ENCODE data around the gene LYPD6B.

Gene LYPD6B

DNA sequence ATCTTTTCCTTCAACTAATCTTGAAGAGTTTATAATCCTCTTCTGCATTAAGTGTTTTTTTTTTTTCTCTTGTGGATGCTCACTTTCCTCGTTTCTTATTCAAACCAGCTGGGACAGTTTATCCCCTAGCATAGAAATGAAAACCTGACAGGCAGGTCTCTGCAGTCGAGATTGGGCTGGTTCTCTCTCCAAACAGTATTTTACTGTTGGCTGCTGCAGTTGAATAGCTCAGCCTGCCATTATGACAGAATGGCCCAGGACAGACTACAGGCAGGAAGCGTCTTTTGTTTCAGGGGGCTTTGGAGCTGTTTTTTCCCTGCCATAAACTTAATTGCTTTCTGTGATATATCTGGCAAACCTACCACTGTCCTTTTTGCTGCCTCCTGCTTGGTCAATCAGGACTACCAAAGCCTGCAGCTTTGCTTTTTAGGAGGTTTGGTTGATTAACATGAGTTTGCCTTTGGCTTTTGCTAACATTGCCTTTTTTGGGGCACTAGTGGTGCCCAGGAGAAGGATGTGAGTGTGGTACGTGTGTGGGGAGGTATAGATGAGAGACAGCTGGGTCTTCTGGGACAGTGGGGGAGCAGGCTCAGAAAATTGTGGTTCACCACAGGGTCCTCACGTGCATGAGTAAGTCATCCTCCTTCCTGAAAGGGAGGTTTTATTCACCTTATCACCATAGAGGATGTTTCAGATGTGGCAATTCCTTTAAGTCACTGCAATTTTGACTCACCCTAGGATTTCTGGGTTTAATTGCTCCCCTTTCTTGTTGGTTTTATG is 128.7 kb downstream of the LYPD6B start:
- DNase-seq = peak; percentile 55

DNA sequence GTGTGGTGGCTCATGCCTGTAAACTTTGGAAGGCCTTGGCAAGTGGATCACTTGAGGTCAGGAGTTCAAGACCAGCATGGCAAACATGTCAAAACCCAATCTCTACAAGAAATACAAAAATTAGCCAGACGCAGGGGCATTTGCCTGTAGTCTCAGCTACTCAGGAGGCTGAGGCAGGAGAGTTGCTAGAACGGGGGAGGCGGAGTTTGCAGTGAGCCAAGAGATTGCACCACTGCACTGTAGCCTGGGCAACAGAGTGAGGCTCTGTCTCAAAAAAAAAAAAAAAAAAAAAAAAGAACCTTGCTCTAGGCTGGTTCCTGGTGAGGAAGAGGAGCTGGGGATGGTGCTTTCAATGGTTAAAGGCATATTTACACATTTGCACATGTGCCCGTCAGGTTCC is 129.4 kb downstream of the LYPD6B start:
- peak; percentile 6 for DNase-seq

DNA sequence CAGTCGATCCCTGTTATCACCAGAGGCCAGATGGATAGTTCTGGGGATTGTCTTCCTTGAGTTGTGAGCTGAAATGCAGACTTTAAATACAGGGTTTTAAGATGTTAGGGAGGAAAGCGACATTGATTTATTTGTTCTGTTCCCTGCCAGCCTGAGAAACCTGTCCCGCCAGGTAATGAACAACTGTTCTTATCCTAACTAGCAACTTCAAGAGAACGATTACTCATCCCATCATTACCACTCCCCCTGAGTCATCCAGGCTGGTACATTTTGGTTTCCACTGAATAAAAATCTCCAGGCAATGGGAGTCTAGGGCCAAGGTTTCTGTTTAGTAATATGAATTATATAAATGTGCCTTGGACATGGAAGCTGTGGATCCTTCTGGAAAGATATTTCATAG is 131.2 kb downstream of the LYPD6B start:
- DNase-seq = peak; percentile 80

DNA sequence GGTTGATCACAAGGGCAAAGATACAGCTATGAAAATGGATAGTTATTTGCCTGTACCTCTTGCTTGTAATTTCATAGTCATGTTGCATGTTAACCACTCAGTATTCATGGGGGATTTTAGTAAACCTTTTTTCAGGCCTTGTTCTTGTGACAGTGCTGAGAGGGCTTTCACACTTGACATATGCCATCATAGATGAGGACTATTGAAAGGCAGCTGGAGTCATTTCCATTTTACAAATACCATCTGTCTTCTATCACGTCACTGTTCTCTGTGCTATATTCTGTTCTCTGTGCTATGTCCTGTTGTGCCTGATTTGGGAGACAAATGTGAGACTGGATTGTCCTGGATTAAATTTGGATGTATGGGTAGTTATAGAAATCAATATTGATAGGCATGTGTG is 131.7 kb downstream of the LYPD6B start:
- DNase-seq = no peak

DNA sequence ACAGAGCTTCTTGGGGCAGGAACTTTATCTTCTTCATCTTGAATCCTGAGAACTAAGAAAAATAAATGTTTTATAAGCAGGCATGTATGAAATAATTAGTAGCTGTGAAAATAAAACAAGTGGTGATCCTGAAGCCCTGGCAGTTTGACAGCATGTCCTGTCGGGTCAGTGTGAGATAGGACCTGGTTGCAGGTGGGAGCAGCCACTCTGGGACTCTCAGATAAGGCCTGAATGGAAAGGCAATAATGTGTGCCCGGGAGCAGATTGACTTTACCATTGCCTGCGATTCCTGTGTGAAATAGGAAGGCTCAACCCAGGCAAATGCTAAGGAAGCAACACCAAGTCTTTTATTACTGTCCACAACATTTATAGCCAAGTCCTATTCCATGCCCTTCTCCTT is 132.4 kb downstream of the LYPD6B start:
- DNase-seq = no peak

DNA sequence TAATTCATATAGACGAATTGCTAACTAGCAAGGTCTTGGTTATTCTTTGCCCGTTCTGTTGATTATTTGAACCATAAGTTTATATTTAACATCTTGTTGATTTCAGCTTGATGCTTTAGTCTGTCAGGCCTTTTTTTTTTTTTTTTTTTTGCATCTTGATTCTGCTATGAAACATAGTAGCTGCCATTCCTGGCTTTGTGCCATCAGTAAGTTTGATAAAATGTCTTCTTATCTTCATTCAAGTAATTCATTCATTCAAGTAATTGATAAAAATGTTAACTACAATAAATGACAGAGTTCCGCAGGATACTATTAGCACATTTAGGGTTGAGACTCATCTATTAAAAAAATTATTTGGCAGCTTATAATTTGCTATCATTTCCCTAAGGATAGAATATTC is 134.7 kb downstream of the LYPD6B start:
- no peak for DNase-seq

DNA sequence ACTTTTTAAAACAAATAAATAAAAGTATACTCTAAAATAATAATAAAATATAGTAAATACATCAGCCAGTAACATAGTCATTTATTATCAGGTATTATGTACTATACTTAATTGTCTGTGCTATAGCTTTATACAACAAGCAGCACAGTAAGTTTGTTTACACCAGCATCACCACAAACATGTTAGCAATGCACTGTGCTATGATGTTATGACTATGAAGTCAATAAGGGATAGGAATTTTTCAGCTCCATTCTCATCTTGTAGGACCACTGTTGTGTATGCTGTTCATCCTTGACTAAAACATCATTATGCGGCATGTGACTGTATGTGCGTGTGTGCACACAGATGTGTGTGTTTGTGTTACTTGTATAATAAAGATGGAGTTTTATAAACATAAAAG is 137.5 kb downstream of the LYPD6B start:
- no peak for DNase-seq

DNA sequence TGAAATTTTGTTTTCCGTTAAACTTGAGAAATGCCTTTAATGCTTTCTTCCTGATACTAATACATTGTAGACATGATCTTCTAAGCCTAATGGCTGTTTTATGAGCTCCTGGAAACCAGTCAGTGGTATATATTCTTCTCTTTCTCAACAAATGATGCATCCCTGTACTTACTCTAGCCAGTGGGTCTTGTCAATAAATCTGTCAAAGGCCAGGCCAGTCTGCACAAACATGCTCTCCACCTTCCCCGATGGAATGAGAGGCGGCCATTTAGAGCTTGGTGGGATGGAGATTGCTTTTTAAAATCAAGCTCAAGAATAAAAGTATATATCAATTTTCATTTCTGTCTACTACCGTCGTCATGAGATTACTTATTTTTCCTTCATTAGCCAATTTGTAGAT is 140.1 kb downstream of the LYPD6B start:
- no peak for DNase-seq

DNA sequence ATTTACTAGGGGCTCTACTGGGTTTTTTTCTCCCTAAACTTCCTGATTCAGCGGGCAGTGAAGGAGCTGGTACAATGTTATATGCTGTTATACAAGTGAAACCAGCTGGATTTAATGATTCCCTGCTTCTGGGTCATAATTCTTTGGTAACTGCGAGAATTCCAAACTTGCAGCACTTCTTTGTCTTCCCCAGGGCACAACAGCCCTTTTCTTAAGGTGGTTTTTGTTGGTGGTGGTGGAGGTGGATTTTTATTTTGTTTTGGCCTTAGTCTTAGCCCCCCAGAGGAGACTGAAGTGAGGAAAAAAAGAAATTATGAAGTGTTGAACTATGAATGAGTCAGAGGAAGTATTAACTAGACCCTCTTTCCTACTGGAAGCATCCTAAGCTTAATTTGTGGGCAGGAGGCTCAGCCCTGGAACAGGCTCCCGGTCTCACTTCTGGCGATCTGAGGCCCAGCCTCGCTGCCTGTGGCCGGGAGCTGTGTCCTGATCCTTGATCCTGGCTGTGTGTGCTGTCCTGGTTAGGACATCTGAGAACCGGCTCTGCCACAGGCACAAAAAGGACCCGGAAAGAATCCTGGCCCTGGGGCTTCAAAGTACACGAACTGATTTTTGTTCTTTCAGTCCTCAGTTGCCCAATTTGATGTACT is 141.9 kb downstream of the LYPD6B start:
- no peak for DNase-seq

DNA sequence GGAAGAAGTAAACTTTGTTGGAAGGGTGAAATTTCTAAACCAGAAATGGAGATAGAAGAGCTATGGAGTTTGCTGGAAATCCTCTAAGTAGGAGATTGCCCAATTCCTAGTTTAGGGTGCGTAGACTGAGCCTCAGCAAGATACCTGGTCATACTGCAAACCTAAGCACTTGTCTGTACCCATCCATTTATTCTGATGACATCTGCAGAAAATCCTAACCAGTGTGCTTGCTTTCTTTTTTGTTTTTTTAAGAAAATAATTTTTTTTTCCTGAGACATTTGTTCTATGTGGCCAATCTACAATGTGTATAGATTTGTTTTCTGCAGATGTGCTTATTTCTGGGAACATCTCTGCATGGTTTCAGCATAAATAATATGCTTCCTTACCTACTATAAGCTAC is 144.7 kb downstream of the LYPD6B start:
- no peak for DNase-seq

DNA sequence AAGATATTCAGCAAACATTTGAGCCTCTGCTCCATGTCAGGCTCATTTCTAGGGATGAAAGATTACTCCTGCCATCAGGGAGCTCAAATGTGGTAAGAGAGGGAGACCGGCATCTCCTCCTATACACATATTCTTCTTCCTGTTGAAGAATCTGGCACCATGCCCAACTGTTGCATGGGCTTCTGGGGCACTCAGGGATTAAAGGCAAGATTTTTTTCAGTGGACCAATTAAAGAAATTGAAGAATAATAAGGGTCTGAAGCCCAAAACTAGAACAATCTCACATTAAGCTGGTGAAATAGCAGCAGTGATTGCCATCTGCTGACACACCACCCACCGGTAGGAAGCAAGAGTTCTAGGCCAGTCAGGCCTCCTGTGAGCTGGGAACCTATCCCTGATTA is 146.5 kb downstream of the LYPD6B start:
- DNase-seq = no peak

DNA sequence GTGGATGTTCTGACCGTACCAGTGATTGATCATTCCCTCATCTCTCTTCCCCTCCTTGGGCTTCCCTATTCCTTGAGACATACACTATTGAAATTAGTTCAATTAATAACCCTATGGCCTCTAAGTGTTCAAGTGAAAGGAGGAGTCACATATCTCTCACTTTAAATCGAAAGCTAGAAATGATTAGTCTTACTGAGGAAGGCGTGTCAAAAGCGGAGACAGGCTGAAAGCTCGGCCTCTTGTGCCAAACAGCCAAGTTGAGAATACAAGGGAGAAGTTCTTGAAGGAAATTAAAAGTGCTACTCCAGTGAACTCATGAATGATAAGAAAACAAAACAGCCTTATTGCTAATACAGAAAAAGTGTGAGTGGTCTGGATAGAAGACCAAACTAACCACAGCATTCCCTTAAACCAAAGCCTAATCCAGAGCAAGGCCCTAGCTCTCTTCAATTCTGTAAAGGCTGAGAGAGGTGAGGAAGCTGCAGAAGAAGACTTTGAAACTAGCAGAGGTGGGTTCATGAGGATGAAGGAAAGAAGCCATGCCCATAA is 147.5 kb downstream of the LYPD6B start:
- DNase-seq = no peak

DNA sequence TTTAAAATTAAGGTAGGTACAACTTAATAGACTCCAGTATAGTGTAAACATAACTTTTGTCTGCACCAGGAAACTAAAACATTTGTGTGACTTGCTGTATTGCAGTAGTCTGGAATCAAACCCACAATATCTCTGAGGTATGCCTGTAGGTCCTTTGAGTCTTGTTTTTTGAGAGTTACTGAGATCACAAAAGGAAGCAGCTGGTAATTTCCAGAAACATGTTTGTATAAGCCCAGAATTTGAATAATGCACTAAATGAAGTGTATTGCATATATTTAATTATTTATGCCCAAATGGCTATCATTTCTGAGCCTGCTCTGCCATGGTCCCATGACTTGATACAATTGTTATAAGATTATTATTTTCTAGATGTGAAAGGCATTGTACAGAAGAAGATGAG is 148.6 kb downstream of the LYPD6B start:
- DNase-seq = no peak

DNA sequence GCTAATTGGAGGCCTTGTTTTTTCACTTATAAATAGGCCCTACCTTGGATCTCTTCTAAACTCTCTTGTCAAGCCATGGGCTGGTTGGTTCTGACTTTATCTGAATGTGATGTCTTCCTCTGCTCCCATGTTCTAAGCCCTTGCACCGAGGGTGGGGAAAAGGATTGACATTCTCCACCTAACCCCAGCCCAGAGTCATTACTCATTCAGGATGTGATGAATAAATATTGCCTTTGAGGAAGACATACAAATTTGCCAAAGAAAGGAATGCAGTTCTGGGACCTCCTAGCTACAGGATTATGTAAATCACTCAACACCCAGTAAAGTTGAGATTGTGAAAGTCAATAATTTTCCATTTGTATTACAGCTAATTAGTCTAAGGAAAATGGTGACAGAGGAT is 149.8 kb downstream of the LYPD6B start:
- no peak for DNase-seq

DNA sequence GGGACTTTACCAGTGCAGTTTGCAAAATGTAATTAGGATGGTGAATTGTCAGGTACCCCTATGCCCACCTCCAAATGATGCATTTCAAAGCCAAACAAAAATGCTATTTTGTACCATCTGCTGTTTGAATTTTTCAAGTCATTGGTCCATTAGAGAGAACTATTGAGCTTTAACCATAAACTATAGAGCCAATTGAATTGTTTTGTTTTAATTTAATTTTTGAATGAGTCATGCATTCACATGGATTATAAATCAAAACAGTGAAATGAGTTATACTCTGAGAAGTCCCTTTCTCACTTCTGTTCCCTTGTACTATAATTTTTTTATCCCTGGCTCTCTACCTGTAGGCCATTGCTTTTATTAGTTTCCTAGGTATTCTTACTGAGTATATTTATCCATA is 151.3 kb downstream of the LYPD6B start:
- DNase-seq = no peak

DNA sequence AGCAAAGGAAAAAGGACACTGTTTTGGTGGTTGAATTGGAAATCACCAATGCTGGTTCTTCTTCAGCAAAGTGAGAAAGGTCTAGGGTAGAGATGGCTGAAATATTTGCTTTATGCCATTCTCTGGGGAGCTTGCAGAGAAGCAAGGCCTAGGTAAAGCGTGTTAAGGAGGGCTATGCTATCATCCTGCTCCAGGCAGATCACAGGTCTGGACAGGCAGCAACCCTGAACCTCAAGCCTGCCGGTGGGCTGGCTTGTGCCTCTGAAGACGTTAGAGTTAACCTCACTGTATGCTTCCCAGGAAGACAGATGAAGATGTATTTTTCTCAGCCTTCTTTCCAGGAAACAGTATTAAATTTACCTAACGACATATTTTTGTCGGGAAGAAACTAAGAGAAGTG is 153.4 kb downstream of the LYPD6B start:
- DNase-seq = no peak

DNA sequence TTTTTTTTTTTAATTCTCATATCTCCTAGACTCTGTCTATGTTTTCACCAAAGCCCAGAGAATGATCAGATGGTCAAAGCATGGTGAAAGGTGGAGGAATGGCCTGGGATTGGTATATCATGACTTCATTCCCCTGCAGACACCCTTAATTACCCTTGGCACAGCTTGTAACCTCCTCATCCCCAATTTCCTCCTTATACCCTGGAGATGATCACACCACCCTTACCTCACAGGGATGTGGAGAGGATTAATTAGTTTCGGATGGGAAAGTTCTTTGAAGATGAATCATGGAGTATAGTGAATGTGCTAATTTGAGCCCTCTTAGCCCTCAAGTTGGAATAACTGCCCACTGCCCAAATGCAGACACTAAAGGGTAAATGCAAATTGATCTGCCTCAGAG is 153.9 kb downstream of the LYPD6B start:
- DNase-seq = no peak

DNA sequence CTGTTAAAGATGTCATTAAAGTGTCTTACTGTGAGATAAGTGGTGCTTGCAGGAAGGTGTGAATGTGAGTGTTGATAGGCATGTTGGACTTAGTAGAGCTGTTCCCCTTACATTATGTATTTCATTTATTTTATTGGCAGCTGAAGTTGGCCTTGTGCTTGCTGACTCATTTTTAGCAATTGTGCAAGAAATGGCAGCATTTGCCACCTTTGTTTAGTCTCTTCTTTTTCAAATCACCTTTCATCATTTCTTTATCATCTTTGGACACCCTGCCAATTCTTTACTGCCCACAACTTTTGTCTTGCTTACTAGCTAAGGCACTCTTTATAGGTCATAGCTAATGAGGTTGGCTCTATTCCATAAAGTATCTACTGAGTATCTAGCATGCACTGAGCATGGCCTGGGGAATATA is 161.6 kb downstream of the LYPD6B start:
- peak; percentile 55 for DNase-seq

DNA sequence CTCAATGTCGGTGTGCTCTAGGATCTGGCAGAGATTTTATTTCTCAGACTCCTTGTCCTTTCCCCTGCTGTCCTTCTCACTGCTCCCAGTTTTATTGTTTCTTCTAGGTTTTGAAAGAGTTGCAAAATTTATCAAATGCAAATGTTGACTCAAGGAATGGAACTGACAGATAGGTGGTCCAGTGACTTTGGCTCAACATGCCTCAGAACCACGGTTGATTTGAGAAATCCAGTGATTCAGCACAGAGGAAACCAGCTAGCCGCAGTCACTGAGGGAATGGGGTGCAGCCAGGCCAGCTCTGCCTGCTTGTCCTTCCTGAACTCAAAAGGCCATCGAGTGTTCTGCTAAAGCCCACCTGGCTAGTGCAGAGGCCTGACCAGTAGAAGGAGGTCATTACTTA is 166.2 kb downstream of the LYPD6B start:
- DNase-seq = no peak

DNA sequence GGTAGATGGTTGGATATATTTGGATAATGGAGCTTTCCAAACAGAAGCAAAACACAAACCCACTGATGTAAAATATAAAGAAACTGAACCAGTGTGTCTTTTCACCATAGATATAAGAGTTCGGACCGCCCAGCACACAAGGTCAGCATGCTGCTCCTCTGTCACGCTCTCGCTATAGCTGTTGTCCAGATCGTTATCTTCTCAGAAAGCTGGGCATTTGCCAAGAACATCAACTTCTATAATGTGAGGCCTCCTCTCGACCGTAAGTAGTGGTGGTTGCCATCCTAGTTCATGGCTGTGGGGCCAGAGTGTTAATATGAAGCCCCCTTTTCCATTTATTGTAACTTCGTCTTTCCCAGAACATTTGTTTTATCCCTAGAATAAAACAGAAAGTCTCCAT is 166.6 kb downstream of the LYPD6B start:
- DNase-seq = no peak

DNA sequence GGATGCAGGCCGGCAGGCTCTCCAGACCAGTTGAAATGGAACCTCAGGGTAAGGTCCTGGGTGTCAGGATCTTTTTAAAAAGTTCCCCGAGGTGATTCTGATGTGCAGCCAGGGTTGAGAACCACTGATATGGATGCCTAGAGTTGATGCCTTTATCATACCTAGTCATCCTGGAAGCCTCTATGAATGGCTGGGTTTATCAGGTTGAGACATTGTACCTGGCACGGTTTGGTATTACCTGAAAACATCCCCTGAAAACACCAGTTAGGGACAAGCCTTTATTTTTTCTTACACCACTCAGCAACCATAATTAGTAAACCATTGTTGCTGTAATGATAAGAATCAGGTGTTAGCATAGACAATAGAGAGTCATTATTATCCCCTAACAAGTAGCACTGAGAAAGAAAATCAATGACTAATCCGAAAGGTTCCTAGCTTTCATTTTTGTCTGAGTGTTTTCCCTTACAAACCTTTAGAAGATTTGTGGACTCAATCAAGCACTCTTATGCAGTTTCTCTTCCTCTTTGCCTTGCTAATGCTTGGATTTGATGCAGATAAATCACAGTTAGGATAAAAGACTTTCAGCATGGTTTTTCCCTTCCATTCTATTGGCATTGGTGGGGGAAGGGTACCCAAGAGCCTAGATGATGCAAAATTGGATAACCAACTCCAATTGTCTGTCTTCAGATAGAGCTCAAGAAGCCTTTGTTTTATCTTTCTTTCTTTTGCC is 175.4 kb downstream of the LYPD6B start:
- DNase-seq = no peak

DNA sequence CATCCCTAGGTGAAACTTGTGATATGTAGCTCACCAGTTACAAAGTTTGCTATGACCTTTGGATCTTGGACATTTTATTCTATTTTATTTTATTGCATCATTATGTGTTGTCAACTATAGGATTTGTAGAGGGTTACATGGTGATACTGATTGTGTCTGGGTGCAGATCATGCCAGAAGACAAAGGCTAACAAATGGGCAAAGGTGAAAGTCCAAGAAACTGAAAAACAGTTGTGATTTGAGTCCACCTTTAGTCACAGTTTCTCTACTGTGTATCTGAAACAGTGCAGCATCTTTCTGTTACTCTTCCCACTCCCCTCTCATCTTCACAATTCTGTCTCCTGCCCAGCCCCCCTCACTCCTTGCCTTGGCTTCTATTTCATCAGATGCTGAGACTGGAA is 180.0 kb downstream of the LYPD6B start:
- no peak for DNase-seq

DNA sequence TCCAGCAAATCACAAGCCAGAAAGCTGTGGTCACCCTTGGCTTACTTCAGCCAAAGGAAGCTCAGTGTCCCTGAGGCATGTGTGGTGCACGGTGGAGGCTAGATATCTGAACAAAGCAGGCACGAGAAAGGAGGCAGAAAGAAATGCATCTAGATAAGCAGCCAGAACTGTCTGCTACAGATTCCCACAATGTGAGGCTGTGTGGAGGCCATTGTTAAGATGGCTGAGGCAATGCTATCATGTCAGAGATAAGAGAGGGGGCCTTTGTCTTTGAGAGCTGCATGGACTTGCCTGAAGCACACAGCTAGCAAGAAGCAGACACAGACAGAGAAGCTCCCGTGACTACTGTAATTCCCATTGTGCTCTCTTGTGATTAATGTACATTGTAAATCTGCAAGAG is 181.4 kb downstream of the LYPD6B start:
- no peak for DNase-seq

DNA sequence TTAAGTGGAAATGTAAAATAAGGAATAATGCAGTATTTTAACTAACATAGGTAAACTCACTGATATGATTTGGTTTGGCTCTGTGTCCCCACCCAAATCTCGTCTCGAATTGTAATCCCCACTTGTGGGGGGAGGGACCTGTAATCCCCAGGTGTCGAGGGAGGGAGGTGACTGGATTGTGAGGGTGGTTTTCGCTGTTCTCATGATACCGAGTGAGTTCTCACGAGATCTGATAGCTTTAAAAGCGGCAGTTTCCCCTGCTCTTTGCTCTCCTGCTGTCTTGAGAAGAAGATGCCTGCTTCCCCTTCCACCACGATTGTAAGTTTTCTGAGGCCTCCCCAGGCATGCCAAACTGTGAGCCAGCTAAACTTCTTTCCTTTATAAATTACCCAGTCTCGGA is 182.5 kb downstream of the LYPD6B start:
- no peak for DNase-seq

All from NCI-H226 (cell line).